GM23248 (cell line): Measurements from ENCODE around the gene MFSD2B. TPM values are rescaled to one million over a fixed set of nuclear protein-coding genes. Genes with fewer than 3 reads are reported as not detected.
"Not testable (repeated sequence)": the region's sequence is repeated elsewhere in the genome, so short reads cannot be mapped to it uniquely, and the experiment has no call there.

Experiments
- DNase-seq: peaks from one replicate; pipeline ENCODE4 v3.0.0-alpha.2; 2015
- H2AFZ ChIP-seq: fragments of 200-600 bp; sonication (generic); 2 replicates; pipeline ENCODE4 v1.6.1; 2016; ENCODE audit warnings: antibody characterized with exemption
- H3F3A ChIP-seq: fragments of 200-600 bp; sonication (generic); 2 replicates; pipeline ENCODE4 v1.6.1; 2016; ENCODE audit warnings: mild to moderate bottlenecking, antibody characterized with exemption, mixed run types; ENCODE audit not compliant: insufficient read depth
- H3K27ac ChIP-seq: fragments of 200-600 bp; sonication (generic); 2 replicates; pipeline ENCODE4 v1.5.1; 2016; ENCODE audit warnings: mild to moderate bottlenecking
- H3K27me3 ChIP-seq: fragments of 200-600 bp; sonication (generic); replicated peaks from 2 replicates; pipeline ENCODE4 v1.6.1; 2016; ENCODE audit warnings: mild to moderate bottlenecking; ENCODE audit not compliant: insufficient read depth
- H3K36me3 ChIP-seq: fragments of 200-600 bp; sonication (generic); 2 replicates; pipeline ENCODE4 v1.6.1; 2016; ENCODE audit warnings: low read depth, mild to moderate bottlenecking
- H3K4me1 ChIP-seq: fragments of 200-600 bp; sonication (generic); 2 replicates; pipeline ENCODE4 v1.6.1; 2016; ENCODE audit warnings: mild to moderate bottlenecking; ENCODE audit not compliant: insufficient read depth
- H3K4me2 ChIP-seq: fragments of 200-600 bp; sonication (generic); one replicate; pipeline ENCODE4 v1.6.1; 2016; ENCODE audit warnings: mild to moderate bottlenecking; ENCODE audit not compliant: unreplicated experiment
- H3K4me3 ChIP-seq: fragments of 200-600 bp; sonication (generic); 2 replicates; pipeline ENCODE4 v1.5.1; 2016; ENCODE audit warnings: mild to moderate bottlenecking
- H3K79me2 ChIP-seq: fragments of 200-600 bp; sonication (generic); 2 replicates; pipeline ENCODE4 v1.6.1; 2016; ENCODE audit warnings: mild to moderate bottlenecking; ENCODE audit not compliant: insufficient read depth
- H3K9ac ChIP-seq: fragments of 200-600 bp; sonication (generic); 2 replicates; pipeline ENCODE4 v1.6.1; 2016; ENCODE audit warnings: mild to moderate bottlenecking
- H3K9me2 ChIP-seq: fragments of 200-600 bp; sonication (generic); 2 replicates; pipeline ENCODE4 v1.6.1; 2016; ENCODE audit warnings: mixed run types, mild to moderate bottlenecking, moderate library complexity; ENCODE audit not compliant: insufficient read depth
- H3K9me3 ChIP-seq: fragments of 200-600 bp; sonication (generic); one replicate; pipeline ENCODE4 v1.6.1; 2017; ENCODE audit warnings: low read depth
- H4K20me1 ChIP-seq: fragments of 200-600 bp; sonication (generic); 2 replicates; pipeline ENCODE4 v1.6.0; 2016; ENCODE audit not compliant: insufficient read depth
- EZH2 ChIP-seq: fragments of 200-600 bp; sonication (generic); IDR thresholded peaks from 2 replicates; pipeline ENCODE4 v1.6.1; 2018; ENCODE audit warnings: antibody characterized with exemption, mild to moderate bottlenecking; ENCODE audit not compliant: insufficient read depth, poor library complexity, severe bottlenecking
- EZH2phosphoT487 ChIP-seq: fragments of 200-600 bp; sonication (generic); IDR thresholded peaks from 2 replicates; pipeline ENCODE4 v1.6.1; 2018; ENCODE audit warnings: antibody characterized with exemption, moderate library complexity, mild to moderate bottlenecking, low read depth; ENCODE audit not compliant: insufficient read depth
- WGBS, 2 experiments: methylation state at CpG; one replicate each; pipeline ENCODE4 v1.1.6; 2015 to 2017; ENCODE audit warnings: low lambda C conversion rate in 2 of 2, low coverage in 1 of 2; ENCODE audit errors: missing lambda C conversion rate in 2 of 2; 5-methylcytosine and 5-hydroxymethylcytosine counted together
- in situ Hi-C: fragments of 300-500 bp; cut with MboI; formaldehyde crosslinking; loops from 2 replicates; pipeline ENCODE4 v1.15.0; 2020
- polyA plus RNA-seq: library from polyadenylated mRNA; unstranded; fragments of >200 nt; fragmentation: Nextera tagmentation; extraction: Ambion mirVana; gene quantifications from 2 replicates; pipeline ENCODE4 v1.2.1, GENCODE V29; 2016
- total RNA-seq: library from RNA; depleted of rRNA; stranded (reverse); fragments of >200 nt; shearing (Covaris generic); gene quantifications from 2 replicates; pipeline ENCODE4 v1.2.3, GENCODE V29; 2014

The MFSD2B gene
- total and polyA plus RNA-seq, 2 experiments from 2014 or later: under 0.01 to 0.58 TPM

GRCh38 chr2:24040511-24040910 lies 30.6 kb downstream of the MFSD2B start:
- no peak overlapping the region for H2AFZ ChIP-seq
- H3K79me2 ChIP-seq: peaks cover 53% of the 10 kb centered on the region
- DNase-seq: no peak
- no peak overlapping the region for H3K27ac ChIP-seq
- no peaks in the 10 kb centered on the region for H3K9me3 ChIP-seq
- H4K20me1 ChIP-seq: no peaks in the 10 kb centered on the region
- H3F3A ChIP-seq: no peaks in the 10 kb centered on the region
- no peak for TF ChIP-seq EZH2
- TF ChIP-seq EZH2phosphoT487: no peak
- H3K9ac ChIP-seq: no peak overlapping the region
- H3K36me3 ChIP-seq: peaks cover 16% of the 10 kb centered on the region; the same call in 1 of the 2 replicates
- no peak overlapping the region for H3K4me3 ChIP-seq
- no peak overlapping the region for H3K4me2 ChIP-seq
- in situ Hi-C loops: no loop called here
- 88 to 90% methylated on average over 4 of the region's 4 CpGs for WGBS, 2 experiments
- no peaks in the 10 kb centered on the region for H3K4me1 ChIP-seq
- no peaks in the 10 kb centered on the region for H3K9me2 ChIP-seq
- no peaks in the 10 kb centered on the region for H3K27me3 ChIP-seq

GRCh38 chr2:24043133-24043532 lies 33.2 kb downstream of the MFSD2B start:
- H3K4me1 ChIP-seq, H3K36me3 ChIP-seq, H3F3A ChIP-seq, H3K9me2 ChIP-seq, H3K27me3 ChIP-seq, H3K4me2 ChIP-seq, DNase-seq, H4K20me1 ChIP-seq, H3K9me3 ChIP-seq, in situ Hi-C loops, H3K4me3 ChIP-seq, H2AFZ ChIP-seq, H3K27ac ChIP-seq, H3K9ac ChIP-seq: not testable (repeated sequence)
- WGBS, 2 experiments: 96 to 97% methylated on average over 6 of the region's 6 CpGs
- peaks cover 55% of the 10 kb centered on the region for H3K79me2 ChIP-seq

DNA sequence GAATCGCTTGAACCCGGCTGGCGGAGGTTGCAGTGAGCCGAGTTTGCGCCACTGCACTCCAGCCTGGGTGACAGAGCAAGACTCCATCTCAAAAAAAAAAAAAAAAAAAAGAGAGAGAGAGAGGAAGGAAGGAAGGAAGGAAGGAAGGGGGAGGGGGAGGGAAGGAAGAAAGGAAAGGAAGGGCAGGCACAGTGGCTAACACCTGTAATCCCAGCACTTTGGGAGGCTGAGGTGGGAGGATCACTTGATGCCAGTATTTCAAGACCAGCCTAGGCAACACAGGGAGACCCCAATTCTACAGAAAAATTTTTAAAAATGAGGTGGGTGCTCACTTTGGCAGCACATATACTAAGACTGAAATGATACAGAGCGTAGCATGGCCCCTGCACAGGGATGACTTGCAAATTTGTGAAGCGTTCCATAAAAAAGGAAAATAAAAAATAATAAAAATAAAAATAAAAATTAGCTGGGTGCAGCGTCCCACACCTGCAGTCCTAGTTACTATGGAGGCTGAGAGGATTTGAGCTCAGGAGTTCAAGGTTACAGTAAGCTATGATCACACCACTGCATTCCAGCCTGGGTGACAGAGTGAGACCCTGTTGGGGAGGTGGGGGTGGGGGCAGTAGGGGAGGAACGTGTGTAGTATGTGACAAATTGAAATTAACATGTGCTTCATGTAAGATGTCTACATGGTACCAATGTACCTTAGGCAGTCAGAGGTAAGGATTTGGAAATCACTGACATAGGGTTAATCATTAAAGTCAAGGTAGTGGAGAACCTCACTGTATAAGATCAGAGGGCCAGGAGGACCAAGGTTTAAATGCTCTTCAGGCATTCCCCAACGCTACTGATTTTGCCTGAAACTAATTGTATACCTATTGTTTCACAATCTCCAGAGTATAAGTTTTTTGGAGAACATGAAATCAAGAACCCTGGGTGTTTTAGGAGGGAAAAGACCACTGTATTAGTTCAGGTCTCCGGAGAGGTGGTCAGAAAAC lies 35.9 kb downstream of the MFSD2B start:
- Histone ChIP-seq H3K9me3 (no peaks in the 10 kb centered on the region), H3K9ac (peak overlapping the region; percentile 78; the same call in 1 of the 2 replicates), H2AFZ (peak overlapping the region; percentile 96), H3K27me3 (no peaks in the 10 kb centered on the region), H3K79me2 (peaks cover 44% of the 10 kb centered on the region), H3K4me3 (peak overlapping the region; percentile 87), H3K9me2 (no peaks in the 10 kb centered on the region), H4K20me1 (no peaks in the 10 kb centered on the region), H3K4me2 (peak overlapping the region; percentile 79), H3K27ac (no peak overlapping the region), H3F3A (peaks cover 10% of the 10 kb centered on the region; the same call in 1 of the 2 replicates), H3K36me3 (no peaks in the 10 kb centered on the region), H3K4me1 (peaks cover 9% of the 10 kb centered on the region; the same call in 1 of the 2 replicates)
- no peak for DNase-seq
- in situ Hi-C loops: no loop called here
- TF ChIP-seq EZH2: no peak
- no peak for TF ChIP-seq EZH2phosphoT487
- WGBS, 2 experiments: 78% methylated on average over 11 of the region's 11 CpGs

DNA sequence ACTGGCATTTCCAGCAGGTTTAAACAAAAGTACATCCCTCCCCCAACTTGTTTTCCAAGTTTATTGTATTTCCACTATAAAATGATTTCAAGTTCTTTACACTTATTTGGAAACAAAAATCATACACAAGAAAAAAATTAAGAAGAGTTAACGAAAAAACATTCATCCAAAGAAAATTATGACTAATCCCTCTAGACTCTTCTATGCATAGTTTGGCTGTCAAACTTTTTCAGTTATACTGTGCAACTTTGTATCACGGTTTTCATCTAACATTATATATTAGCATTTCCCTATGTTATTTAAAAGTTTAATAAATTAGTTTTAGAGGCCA lies 36.7 kb downstream of the MFSD2B start:
- Histone ChIP-seq H2AFZ (peak overlapping the region; percentile 96), H3K27ac (peak overlapping the region; percentile 19; the same call in 1 of the 2 replicates), H4K20me1 (no peaks in the 10 kb centered on the region), H3K4me2 (peak overlapping the region; percentile 79), H3K9ac (peak overlapping the region; percentile 78), H3K27me3 (no peaks in the 10 kb centered on the region), H3K36me3 (no peaks in the 10 kb centered on the region), H3K9me2 (no peaks in the 10 kb centered on the region), H3K79me2 (peaks cover 37% of the 10 kb centered on the region), H3K4me1 (peaks cover 9% of the 10 kb centered on the region; the same call in 1 of the 2 replicates), H3K4me3 (peak overlapping the region; percentile 87), H3F3A (peaks cover 10% of the 10 kb centered on the region), H3K9me3 (no peaks in the 10 kb centered on the region)
- TF ChIP-seq EZH2 (no peak), EZH2phosphoT487 (no peak)
- 0 to 1% methylated on average over 2 of the region's 2 CpGs for WGBS, 2 experiments
- DNase-seq: peak; percentile 64
- in situ Hi-C loops: no loop called here
